GM18858 (cell line): ENCODE data around the gene STAB2.
"Not testable (repeated sequence)": the region's sequence is repeated elsewhere in the genome, so short reads cannot be mapped to it uniquely, and the experiment has no call there.

ENCODE experiments used
- ATAC-seq: cut with Tn5 transposase; IDR thresholded peaks from one replicate; pipeline ENCODE4 v1.9.1; 2021; ENCODE audit not compliant: unreplicated experiment

The STAB2 gene

GRCh38 chr12:103642240-103642864, 55.3 kb downstream of the STAB2 start:
- ATAC-seq = no peak

- ATAC-seq = no peak
Observed at GRCh38 chr12:103645202-103645601, 58.1 kb downstream of the STAB2 start.

- no peak for ATAC-seq
Observed at GRCh38 chr12:103647267-103647666, 60.2 kb downstream of the STAB2 start.

- no peak for ATAC-seq
Observed at GRCh38 chr12:103652808-103653207, 65.7 kb downstream of the STAB2 start.

- not testable (repeated sequence) for ATAC-seq
Observed at GRCh38 chr12:103653568-103654173, 66.6 kb downstream of the STAB2 start.

GRCh38 chr12:103654816-103655215, 67.7 kb downstream of the STAB2 start:
- no peak for ATAC-seq

- no peak for ATAC-seq
Observed at GRCh38 chr12:103656291-103656690, 69.2 kb downstream of the STAB2 start.

- no peak for ATAC-seq
Observed at GRCh38 chr12:103657331-103657730, 70.3 kb downstream of the STAB2 start.

- no peak for ATAC-seq
Observed at GRCh38 chr12:103664626-103665025, 77.6 kb downstream of the STAB2 start.

GRCh38 chr12:103665971-103666370, 78.9 kb downstream of the STAB2 start:
- ATAC-seq = no peak

GRCh38 chr12:103667125-103667524, 80.1 kb downstream of the STAB2 start:
- no peak for ATAC-seq

GRCh38 chr12:103668520-103668919, 81.4 kb downstream of the STAB2 start:
- ATAC-seq = no peak

GRCh38 chr12:103671367-103671766, 84.3 kb downstream of the STAB2 start:
- no peak for ATAC-seq

- no peak for ATAC-seq
Observed at GRCh38 chr12:103672401-103673119, 85.5 kb downstream of the STAB2 start.

GRCh38 chr12:103673487-103673886, 86.4 kb downstream of the STAB2 start:
- ATAC-seq = no peak

- ATAC-seq = no peak
Observed at GRCh38 chr12:103673891-103674375, 86.9 kb downstream of the STAB2 start.

- ATAC-seq = no peak
Observed at GRCh38 chr12:103676893-103677292, 89.8 kb downstream of the STAB2 start.

- ATAC-seq = no peak
Observed at GRCh38 chr12:103677341-103677740, 90.3 kb downstream of the STAB2 start.

GRCh38 chr12:103677905-103678304, 90.8 kb downstream of the STAB2 start:
- no peak for ATAC-seq

GRCh38 chr12:103679421-103680170, 92.5 kb downstream of the STAB2 start:
- ATAC-seq = no peak

- ATAC-seq = no peak
Observed at GRCh38 chr12:103680591-103681141, 93.6 kb downstream of the STAB2 start.
